HG02588 (cell line): ENCODE data around the gene IMMT.

Experiments used
- ATAC-seq: cut with Tn5 transposase; IDR thresholded peaks from one replicate; pipeline ENCODE4 v1.9.1; 2021; ENCODE audit warnings: mild to moderate bottlenecking, moderate library complexity; ENCODE audit not compliant: unreplicated experiment

Gene IMMT

DNA sequence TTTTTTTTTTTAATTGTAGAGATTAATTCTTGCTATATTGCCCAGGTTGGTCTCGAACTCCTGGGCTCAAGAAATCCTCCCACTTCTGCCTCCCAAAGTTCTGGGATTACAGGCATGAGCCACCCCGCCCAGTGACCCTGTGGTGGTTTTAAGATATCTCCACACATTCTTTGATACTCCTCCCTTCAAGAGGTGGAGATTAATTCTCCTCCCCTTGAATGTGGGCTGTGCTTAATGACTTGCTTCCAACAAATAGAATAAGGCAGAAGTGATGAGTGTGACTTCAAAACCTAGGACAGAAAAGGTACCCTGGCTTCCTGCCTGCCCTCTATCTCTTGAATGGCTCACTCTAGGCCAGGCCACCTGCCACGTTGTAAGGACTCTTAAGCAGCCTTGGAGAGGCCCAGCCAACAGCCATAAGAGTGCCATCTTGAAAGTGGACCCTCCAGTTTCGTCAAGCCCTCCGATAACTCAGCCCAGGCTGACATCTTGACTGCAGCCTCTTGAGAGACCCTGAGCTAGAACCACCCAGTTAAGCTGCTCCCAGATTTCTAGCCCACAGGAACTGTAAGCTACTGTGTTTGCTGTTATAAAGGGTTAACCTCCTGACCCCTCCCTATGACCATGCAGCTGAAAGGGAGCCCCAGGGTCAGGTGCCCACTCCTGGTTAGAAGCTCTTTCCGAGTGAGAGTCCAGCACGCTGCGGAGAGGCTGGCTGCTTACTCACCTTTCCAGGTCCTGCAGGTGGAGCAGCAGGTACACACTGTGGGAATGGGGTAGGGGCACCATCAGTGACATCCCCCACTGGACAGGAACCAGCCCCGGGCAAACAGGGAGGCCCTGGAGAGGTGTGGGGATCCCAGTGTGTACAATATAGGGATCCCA lies 31.6 kb upstream of the IMMT start:
- ATAC-seq: no peak

DNA sequence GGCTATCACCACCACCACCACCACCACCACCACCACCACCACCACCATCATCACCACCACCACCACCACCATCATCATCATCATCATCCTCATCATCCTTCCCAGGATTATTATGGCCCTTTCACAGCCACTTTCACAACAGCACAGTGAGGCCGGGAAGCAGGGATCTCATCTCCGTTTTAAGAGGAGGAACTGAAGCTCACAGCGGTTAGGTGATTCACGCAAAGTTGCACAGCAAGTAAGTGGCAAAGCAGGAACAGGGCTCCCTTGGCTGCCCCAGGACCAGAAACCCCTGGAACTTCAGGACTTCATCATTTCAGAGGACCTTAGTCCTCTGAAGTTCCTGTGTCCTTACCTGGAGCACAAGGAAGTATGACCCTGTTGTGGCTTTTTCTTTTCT lies 30.8 kb upstream of the IMMT start:
- no peak for ATAC-seq

DNA sequence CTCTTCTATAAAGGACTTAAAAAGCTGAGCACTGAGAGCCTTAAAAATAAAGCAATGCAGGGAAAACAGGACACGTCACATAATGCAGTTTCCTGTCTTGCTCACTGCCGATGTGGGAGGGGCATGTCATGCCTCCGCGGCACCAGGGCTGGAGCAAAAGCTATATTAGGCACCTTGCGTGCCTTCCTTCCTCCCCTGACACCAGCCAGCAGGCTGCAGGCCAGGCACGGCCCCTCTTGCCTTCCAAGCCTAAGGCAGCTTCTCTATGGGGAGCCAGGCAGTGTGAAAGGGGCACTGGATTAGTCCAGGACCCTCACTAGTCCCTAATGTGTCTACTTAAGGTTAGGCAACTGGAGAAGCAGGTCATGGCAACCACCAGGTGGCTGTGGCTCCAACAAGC lies 30.3 kb upstream of the IMMT start:
- ATAC-seq: no peak

DNA sequence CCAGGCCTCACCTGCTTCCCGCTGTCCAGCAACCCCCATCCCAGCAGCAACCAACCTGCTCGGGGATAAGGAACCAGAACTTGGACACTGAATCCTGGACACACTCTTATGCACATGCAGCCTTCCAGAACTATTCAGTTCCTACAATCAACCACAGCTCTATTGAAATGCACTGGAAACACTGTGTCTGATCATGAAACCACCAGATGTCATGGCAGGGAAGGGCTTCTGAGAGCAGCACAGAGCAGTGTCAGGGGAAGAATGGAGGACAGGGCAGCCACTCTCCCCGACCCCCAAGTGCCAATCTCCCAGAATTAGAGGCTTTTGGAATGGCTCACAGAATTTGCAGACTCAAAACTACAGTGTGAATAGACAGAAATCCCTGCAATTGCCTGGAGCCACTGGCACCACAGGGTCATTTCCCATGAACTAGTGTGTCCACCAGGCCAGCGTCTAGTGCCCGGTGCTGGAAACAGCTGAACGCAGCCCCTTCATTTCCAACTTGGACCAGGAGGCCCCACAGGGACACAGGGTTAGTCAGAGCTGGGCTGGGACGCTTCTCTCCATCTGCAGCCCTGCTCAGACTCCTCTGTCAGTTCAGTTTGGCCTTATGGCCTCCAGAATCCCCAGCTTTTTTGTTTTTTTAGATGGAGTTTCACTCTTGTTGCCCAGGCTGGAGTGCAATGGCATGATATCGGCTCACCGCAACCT lies 29.5 kb upstream of the IMMT start:
- no peak for ATAC-seq

DNA sequence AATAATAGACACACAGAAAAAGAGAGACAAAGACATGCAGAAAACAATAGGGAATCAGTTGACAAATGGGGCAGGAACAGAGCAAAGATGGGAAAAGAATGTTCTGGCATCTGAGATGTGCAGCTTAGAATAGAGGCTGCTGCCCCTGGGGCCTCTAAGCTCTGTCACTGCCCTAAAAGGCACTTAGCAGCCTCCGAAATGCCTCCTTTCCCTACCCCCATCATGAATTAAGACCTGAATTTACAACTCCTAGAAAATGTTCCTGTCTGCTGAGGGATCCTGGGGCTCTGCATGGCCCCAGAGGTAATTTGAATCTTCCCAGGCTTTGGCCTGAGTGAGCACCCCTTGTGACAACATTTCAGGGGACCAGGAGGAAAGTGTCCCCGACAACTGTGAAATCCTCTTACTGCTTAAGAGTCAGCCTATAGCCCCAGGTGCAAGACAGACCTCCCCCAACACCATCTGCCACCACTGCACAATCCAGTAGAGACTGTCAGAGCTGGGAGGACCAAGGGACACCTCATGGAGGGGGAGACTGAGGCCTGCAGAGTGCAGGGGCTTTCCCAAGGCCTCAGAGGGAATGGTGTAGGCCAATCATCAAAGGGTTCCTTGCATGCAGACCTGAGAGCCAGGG lies 28.8 kb upstream of the IMMT start:
- ATAC-seq: no peak

DNA sequence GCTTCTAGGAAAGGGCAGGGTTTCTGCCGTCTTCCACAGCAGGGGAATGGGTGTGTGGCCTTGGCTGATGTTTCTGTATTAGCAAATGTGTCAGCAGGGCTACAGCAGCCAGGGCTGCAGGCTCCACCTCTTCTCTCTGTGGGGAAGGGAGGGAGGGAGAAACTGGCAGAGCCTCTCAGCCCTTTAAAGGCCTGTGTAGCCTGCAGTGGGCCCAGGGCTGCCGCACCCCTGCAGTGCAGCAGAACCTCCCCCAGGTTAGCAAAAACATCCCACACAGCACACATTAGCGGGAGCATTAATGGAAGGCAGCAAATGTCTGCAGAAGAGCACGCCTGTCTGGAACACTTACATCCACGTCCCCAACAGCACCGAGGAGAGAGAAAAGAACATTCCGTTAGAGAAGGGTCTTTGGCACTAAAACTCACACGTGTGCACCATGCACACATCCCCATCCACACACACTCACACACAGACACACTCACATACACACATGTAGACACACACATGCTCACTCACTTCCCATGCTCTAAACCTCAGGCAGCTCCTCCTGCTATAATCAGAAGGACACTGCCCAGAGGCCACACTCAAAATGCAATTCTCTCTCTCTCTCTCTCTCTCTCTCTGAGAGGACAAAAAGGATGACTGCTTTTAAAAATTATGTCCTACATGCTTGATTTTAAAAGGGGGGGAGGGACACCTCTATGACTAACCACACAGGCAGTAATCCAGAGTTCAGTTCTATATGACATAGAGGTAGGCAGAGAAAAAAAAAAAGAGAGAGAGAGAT lies 28.1 kb upstream of the IMMT start:
- no peak for ATAC-seq

- no peak for ATAC-seq
Observed at GRCh38 chr2:86221066-86221684, 25.9 kb upstream of the IMMT start.

DNA sequence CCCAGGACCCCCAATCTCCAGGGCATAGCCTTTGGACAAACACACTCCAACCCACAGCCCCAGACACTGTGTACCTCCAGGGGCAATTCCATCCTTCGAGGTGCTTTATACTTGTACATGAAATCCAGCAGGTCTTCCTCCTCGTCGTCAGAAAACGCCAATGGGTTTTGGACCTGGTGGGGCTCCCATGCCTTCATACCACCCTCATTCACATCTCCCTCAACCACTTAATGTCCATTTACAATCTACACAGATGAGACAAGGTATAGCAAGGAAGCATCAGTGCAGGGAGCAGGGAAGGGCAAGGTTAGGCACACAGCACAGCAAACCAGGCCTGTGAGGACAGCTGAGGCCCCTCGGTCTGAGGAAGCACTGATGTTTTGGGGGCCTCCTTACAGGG lies 24.6 kb upstream of the IMMT start:
- no peak for ATAC-seq

DNA sequence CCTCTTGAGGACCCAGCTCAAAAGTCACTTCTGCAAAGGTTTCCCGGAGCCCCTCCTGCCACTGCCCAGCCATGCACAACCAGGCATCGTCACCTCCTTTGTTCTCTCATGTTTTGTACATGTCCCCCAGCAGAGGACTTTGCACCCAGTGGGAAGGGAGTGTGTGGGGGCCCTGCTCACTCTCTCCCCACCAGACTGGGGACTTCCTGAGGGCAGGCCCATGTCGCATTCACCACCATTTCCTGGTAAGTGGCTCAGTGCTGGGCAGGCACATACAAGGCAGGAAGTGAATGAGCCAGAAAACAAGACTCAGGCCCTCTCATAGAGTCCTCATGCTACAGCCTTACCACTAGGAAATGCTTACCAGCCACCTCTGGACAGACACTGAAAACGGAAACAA lies 22.9 kb upstream of the IMMT start:
- no peak for ATAC-seq

DNA sequence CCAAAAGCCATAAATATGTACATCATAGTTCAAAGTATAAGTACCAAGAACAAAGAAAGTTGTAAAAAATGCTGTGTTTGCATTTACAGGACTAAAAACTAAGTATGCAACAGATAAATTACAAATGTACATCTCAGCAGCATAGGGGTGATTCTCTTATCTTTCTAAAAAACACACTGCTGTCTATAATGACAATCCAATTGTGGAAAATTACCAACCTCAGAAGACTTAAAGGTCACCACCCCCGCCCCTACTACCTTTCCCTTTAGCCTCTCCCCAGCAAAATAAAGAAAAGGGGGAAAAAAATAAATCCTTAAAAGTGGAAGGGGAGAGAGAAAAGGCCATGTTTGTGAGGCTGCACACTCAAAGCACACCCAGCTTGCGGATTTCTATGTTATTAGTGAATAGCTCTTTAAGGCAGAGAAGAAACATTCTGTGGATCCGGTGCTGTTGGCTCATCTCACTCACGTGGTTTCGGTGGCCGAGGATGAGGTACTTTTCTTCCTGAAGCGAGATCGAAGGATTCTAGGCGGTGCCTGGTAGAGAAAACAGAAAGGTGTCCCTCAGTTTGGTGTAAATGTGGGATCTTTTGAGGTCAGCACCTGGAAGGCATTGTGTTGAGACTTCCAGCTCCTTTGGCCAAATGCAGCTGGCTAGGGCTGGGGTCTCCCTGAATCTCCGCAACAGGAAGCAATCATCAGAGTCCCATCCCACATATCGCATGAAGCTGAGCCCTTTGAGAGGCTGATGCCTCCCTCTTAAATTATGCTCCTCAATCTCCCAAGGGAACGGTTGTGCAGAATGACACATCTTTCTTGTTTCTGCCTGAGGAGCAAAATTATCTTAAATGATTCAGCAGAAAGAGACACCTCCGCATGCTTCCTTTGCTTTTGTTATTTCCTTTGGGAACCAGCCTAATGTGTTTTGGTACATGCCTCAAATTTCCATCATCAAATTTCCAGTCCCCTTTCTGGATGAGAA lies 21.6 kb upstream of the IMMT start:
- ATAC-seq: no peak

DNA sequence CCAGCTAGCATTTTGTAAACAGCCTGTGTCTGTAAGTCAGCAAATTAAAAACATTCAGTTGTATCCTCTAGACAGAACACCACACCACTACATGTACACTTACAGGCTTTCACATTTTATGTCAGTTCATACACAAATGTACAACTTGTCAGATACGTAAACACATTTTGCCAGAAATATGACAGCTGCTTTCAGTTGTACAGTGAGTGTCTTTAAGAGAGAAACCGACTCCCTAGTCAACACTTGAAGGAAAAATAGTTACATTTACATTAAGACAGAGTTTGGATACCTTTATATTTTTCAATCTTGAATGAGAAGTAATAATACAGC lies 19.2 kb upstream of the IMMT start:
- no peak for ATAC-seq

- no peak for ATAC-seq
Observed at GRCh38 chr2:86213699-86214502, 18.6 kb upstream of the IMMT start.

- no peak for ATAC-seq
Observed at GRCh38 chr2:86213056-86213455, 17.8 kb upstream of the IMMT start.

GRCh38 chr2:86211796-86212188 lies 16.5 kb upstream of the IMMT start:
- no peak for ATAC-seq

DNA sequence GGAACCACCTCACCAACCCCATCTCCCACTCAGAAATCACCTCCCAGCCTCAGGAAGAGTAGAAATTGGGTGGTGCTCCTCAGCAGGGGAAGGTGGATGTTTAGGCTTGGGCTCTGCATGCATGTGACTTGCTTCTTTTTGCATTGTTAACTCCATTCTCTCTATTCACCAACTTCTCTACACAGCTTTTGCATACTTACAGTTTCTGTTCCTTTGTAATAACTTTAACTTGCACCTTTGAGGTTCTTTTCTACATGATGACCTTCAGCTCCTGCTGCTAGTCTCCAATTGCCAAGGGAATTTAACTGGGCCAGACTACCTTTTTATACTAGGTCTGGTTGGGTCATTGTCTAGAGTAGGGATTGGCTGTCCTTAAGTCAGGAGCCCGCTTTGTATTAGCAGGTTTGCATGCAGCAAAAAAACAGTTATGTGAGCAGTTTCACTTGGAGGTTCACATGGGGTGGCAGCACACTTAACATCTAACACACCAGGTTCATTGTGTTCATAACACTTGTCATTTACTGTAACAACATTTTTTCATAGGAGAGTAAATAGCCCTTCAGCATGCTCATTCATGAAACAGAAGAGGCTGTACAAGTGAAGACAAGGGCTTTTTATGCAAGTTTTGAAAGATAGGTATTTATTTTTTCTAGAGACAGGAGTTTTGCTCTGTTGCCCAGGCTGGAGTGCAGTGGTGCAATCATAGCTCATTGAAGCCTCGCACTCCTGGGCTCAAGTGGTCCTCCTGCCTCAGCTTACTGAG lies 16.0 kb upstream of the IMMT start:
- no peak for ATAC-seq

- no peak for ATAC-seq
Observed at GRCh38 chr2:86204458-86204857, 9.2 kb upstream of the IMMT start.

- no peak for ATAC-seq
Observed at GRCh38 chr2:86203614-86204013, 8.4 kb upstream of the IMMT start.

DNA sequence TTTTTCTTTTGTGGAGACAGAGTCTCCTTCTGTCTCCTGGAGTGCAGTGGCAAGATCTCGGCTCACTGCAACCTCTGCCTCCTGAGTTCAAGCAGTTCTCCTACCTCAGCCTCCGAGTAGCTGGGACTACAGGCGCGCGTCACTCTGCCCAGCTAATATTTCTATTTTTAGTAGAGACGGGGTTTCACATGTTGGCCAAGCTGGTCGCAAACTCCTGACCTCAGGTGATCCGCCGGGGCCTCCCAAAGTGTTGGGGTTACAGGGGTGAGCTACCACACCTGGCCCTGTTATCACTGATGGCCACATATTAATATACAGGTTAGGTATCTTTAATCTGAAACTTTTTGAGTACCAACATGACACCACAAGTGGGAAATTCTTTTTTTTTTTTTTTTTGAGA lies 7.4 kb upstream of the IMMT start:
- ATAC-seq: no peak
